NCI-H1092 (cell line): ENCODE measurements around the gene VAMP1.
"Not testable (repeated sequence)": the region's sequence is repeated elsewhere in the genome, so short reads cannot be mapped to it uniquely, and the experiment has no call there.

Source experiments
- DNase-seq: peaks from one replicate; lab custom pipeline; 2025; lab: John Stamatoyannopoulos, UW

Gene VAMP1

DNA sequence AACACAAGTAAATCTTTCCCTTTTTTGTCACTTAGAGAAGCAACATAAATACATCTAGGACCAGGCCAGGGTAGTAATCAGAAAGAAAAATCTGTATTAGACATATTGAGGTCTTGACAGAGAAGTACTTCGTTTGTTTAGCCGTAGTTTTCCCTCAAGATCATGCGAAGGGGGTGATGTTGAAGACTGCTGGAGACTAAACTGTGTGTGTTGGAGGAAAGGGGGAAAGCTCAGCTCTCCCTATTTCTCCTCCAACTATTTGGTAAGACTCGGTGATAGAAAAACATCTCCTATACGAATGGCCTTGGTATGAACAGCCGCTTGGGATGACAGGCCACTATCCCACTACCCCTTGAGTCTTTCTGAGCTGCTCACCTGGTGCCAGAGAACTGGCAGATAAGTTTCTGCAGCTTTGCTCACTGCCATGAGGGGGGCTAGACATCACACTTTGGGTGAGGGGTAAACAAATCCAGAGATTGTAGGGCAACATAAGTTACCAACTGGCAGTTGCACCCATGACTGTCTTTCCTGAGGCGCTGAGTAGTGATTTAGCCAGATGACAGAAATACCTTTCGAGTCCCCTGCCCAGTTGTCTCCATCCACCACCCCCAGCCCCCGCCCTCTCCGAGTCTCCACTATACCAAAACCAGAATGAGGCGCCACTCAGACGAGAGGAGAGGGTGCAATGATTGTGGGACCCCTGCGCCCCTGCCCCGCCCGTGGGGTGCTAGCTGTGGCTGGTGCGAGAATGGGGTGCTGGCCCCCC lies 685 bp downstream of the VAMP1 start:
- no peak for DNase-seq

DNA sequence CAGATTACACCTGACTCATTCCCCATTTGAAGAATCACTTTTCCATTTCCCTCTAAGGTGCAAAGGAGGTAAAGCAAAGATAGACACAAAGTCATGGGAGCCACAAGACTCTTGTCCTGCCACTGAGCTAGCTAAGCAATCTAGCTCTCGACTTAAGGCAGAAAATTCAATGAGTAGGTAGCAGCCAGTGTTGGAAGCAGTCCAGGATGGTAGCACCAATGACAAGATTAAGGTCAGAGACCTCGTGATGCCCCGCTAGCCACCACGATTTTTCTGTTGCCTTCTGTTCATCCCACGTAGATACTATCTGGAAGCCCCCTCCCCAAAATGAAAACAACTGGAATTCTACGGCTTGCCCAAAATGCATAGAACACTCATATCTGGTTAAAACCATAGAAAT lies 1.4 kb downstream of the VAMP1 start:
- DNase-seq: no peak

DNA sequence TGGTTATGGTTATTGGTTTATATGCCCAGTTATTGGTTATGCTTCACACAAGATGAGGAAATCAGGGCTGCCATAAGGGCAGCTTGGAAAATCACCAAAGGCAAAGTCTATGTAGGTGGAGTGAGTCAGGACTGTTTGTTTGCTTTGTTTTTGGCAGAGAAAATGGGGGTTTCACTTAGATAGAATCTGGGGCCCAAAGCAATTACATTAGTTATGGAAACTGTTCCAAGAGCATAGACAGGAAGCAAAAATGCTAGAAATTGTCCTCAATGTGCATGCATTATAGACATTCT lies 2.2 kb downstream of the VAMP1 start:
- no peak for DNase-seq

DNA sequence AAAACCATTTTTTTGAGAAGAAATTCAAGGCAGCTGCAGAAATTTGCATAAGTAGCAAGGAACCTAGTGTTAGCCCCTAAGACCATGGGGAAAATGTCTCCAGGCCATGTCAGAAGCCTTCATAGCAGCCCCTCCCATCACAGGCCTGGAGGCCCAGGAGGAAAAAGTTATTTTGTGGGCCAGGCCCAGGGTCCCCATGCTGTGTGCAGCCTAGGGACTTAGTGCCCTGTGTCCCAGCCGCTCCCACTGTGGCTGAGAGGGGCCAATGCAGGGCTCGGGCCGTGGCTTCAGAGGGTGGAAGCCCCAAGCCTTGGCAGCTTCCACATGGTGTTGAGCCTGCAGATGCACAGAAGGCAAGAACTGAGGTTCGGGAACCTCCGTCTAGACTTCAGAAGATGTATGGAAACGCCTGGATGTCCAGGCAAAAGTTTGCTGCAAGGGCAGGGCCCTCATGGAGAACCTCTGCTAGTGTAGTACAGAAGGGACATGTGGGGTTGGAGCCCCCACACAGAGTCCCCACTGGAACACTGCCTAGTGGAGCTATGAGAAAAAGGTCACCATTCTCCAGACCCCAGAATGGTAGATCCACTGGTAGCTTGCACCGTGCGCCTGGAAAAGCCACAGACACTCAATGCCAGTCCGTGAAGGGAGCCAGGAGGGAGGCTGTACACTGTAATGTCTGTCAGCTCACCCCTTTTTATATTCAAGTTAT lies 2.8 kb downstream of the VAMP1 start:
- not testable (repeated sequence) for DNase-seq

DNA sequence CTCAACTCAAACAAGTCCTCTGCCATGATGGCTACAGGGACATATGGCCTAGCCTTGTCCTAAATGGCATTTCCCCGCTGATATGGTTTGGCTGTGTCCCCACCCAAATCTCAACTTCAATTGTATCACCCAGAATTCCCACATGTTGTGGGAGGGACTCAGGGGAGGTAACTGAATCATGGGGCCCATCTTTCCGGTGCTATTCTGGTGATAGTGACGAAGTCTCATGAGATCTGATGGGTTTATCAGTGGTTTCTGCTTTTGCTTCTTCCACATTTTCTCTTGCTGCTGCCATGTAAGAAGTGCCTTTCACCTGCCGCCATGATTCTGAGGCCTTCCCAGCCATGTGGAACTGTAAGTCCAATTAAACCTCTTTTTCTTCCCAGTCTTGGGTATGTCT lies 3.7 kb downstream of the VAMP1 start:
- not testable (repeated sequence) for DNase-seq

DNA sequence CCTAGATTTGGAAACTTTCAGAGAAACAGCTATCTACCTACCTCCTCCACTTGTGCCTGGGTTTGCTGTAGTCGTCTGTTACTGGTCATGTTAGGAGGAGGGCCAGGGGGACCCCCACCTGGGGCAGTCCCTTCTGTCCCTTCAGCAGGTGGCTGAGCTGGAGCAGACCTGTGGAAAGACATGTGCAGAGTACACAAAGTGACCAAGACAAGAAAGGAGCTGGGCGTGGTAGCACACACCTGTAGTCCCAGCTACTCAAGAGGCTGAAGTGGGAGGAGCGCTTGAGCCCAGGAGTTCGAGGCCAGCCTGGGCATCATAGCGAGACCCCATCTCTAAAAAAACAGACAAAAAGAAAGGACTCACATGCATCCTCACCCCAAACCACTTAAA lies 4.3 kb downstream of the VAMP1 start:
- no peak for DNase-seq

DNA sequence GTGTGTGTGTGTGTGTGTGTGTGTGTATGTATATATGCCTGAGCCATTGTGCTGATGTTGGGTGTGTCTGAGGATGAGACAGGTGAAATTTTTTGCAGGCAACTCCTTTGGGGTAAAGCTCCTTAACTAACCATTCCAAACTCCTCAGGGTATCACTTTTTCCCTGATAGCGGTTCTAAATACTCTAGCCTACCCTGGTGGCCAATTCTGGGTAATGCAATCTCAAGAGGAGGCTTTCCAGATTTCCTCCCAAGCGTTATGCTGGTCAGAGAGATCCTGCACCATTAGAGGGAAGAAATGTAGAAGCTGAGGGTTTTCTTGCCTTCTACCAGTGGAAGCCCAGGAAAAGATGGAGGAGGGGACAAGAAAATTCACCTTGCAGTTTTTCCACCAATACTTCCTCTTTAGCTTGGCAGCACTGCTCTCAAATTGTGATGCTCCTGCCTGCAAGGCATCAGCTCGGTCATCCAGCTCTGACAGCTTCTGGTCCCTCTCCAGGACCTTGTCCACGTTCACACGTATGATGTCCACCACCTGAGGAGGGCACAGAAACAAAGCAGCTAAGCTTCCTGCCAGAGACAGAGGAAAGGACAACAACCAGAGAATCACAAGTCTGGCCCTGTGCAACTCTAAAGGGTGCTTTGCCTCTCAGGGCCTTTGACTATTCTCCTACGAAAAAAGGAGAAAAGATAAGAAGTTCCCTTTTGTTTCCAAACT lies 4.9 kb downstream of the VAMP1 start:
- DNase-seq: peak; percentile 58

DNA sequence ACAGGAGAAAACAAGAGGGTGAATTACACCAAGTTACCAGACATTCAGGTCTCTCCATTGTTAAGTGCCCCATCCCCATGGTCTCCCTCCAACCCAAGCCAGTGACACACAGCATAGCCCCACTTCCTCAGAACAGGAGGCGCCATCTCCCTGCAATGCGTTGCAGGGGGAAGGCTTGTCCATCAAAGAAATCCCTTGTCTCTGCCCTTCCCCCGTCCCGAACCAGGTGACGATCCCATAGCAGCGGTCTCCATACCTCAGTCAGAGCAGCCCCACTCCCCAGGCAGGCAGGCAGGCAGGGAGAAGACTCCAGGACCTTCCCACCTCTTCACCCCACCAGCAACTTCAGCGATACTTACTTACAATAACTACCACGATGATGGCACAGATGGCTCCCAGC lies 5.9 kb downstream of the VAMP1 start:
- no peak for DNase-seq

DNA sequence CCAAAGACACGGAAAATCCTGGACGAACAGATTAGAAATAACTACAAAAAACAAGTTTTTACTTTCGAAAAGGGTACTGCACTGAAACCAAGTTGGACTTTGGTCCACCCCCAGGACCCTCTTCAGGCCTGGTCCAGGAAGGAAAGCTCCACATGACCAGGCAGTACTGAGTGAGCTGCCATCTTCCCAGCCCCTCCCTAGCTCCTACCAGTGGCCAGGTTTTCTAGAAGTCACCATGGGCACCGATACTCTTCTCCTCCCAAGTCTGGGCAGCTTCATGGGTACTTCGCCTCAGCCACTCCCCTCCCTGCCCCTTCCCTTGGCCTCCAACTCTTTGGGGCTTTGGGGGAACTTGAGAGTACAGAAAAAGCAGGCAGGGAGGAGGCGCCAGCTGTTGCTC lies 6.6 kb downstream of the VAMP1 start:
- DNase-seq: no peak

DNA sequence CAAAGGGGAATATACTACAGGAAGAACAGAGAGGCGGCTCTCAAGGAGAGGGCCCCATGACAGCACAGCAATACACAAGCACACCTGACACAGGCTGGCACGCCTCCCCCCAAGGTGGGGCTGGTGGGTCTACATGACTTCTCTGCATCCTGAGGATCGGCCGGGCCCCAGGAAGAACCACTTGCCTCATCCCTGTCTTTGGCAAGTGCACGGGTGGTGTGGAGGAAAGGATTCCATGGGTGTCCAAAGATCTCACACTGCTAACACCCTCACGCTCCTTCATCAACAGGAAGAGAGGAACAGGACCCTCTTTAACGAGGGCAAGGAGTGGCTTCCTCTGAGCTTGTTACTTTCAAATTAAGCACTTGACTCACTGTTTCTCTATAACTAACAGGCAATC lies 7.3 kb downstream of the VAMP1 start:
- DNase-seq: no peak

DNA sequence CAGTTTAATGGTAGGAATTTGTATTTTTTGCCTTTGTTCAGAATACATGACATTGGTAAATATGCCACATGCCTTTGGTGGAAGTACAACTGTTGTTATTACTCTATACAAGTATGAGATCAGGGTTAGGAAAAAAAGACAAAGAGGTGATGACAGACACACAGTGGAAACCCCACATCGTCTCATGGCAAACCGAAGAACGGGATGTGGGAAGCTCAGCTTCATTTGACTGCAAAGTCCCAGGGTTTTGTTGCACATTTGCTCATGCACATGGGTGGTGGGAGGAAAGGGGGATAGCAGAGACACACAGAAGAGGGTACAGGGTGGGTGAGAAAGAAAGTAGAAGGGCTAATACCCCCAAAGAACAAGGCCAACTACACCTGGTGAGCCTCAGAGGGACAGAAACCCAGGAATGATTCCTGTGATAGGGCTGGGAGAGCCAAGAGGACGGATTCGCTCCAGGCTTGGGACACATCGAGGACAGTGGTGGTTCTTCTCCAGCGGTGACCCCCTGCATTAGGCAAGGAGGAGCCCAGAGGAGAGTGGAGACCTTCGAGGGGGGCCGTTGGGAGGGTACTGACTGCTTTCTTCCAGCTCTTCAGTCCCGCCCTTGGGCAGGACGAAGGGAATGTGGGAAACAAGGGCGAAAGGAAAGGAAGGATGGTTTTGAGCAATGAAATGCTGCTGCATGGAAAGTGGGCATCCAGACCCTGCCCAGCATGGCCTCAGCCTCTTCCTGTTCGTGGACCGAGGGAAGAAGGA lies 8.1 kb downstream of the VAMP1 start:
- no peak for DNase-seq

DNA sequence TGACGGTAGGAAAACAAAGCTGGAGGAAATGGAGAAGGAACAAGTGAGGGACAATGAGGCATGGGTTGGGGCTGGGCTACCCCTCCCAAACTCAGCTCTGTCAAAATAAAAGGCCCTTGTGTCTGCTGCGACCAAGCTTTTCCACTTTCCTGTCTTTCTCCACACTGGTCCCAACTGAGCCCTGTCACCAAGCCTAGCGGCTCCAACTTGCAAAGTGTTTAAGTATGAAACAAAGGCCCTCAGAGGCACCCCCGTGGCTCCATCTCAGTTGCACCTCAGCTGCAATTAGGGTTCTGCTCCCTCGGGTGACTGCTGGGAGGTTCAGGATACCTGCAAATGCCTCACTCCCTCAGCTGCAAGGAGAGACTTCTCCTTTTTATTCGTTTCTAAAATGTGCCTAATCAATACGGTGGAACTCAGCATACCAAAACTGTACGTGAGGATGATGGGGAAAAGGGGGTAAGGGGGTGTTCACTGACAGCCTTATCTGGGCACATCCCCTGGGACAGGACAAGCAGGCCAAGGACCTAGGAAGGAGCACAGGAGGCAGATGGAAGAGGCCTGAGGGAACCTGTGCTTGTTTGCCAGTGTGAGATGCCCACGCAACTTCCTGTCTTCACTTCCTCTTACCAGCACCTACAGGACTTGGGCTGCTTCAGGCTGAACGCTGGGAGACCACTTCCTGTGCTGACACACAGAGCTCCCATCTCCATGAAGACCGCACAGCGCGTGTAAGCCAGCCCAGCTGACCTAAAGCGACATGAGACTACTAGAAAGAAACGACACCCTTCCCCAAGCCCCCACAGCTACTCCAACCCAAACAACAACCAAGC lies 8.9 kb downstream of the VAMP1 start:
- no peak for DNase-seq

DNA sequence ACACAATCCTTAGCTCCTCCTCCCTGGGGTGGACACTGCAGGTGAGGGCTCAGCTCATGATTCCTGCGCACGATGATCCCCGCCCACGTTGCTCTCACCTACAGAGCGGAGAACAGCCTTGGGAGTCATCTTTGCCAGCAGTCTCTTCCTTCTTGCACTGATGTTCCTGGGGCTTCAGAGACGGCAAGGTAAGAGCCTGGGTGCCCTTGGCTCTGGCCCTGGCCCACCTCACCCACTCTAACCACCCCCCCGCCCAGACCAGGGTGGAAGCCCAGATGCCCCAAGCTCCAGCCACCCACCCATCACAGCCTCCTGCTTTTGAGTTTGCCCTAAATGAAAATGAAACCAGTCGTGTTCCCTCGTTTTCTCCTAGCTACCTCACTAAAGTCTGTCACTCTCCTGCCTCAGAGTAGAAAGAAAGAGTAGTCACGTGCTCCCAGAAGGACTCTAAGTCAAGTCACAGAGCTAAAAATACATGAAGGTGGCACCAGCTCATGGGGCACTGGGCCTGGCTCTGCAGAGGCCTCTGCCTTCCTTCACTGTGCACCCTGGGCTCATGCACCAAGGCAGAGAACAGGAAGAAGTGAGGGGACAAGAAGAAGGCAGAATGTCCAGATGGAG lies 9.6 kb downstream of the VAMP1 start:
- no peak for DNase-seq

DNA sequence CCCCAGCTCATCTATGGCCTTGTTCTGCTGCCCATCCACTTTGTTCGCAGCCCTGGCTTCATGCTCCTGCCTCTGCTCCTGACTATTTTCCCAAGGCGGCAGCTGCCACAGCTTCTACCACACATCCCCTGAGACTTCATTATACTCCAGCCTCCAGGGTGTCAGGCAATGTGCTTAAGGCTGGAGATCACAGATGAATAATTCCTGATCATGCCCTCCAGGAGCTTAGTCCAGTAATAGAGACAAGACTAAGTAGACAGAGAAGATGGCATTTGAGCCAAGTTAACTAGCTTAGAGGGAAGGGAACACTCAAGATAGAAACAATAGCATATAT lies 11.5 kb downstream of the VAMP1 start:
- no peak for DNase-seq

DNA sequence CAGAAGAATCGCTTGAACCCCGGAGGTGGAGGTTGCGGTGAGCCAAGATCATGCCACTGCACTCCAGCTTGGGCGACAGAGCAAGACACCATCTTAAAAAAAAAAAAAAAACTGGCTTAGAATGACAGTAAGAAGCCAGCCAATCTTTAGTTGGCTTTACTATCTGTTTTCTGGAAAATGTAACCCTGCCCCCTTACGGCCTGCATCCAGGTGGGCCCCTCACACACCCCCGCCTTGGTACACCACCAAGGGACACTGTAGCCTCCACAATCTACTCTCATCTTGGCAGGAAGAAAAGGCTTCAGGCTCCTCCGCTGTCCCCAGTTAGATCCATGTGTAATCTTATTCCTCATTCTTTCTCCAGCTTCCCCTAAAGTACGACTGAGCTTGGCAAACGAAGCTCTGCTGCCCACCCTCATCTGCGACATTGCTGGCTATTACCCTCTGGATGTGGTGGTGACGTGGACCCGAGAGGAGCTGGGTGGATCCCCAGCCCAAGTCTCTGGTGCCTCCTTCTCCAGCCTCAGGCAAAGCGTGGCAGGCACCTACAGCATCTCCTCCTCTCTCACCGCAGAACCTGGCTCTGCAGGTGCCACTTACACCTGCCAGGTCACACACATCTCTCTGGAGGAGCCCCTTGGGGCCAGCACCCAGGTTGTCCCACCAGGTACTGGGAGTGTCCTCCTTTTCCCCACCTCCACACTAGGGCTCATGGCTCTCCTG lies 12.0 kb downstream of the VAMP1 start:
- DNase-seq: no peak

DNA sequence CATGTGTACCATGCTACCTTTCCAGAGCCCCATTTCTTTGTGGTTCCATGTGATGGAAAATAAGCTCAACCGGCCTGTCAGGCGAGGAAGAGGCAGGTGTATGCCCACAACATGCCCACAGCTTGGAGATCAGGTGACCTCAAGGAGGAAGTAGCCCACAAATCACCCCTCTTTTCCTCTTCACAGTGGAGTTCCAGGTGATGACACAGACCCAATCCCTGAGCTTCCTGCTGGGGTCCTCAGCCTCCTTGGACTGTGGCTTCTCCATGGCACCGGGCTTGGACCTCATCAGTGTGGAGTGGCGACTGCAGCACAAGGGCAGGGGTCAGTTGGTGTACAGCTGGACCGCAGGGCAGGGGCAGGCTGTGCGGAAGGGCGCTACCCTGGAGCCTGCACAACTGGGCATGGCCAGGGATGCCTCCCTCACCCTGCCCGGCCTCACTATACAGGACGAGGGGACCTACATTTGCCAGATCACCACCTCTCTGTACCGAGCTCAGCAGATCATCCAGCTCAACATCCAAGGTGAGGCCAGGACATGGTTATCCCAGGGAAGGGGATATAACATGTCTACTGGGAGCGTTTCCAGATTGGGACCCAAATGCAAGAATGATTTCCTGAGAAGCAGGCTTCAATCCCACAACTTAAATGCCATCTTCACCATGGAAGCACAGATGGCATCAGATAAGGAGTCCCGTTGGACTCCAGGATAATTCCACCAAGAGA lies 13.1 kb downstream of the VAMP1 start:
- DNase-seq: no peak

DNA sequence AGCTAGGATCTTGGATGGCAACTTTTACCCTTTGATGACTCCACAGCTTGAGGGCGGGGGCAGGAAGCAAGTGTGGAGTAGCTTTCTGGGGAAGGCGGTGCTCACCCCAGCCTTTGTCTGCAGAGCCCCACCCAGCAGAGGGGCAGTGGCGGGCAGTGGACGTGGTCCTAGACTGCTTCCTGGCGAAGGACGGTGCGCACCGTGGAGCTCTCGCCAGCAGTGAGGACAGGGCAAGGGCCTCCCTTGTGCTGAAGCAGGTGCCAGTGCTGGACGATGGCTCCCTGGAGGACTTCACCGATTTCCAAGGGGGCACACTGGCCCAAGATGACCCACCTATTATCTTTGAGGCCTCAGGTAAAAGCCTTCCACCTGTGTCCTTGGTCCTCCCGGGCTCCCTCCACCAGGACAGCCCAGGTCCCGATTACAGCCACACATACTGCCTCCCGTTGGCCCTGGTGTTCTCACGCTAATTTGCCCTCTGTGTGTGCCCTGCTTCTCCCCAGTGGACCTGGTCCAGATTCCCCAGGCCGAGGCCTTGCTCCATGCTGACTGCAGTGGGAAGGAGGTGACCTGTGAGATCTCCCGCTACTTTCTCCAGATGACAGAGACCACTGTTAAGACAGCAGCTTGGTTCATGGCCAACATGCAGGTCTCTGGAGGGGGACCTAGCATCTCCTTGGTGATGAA lies 17.4 kb downstream of the VAMP1 start:
- no peak for DNase-seq

DNA sequence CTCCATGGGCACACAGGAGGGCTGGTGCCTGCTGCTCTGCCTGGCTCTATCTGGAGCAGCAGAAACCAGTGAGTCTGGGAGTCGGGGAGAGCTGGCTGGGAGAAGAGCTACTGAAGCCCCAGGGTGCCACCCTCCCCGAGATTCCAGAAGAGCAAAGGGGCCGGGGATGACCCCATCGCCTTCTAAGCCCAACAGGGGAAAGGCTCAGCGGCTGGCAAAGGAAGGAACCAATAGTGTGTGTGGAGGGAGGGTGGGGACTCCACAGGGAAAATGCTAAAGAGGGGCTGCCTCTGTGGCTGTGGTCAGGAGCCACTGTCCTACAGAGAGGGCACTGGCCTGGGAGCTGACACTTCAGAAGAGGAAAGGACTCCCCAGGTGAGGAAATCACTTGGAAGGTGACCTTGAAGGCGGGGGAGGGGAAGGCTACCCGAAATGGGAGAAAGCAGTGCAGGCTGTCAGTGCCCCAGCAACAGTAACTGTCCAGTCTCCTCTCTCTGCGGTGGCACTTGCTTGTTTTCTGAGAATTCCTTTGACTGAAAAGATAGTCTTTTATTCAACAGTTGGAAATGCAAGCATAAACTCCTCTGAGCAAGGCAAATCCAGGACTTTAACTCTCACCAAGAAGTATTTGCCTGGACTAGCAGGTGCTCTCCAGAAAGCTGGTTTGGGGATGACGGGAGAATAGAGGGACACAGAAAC lies 18.1 kb downstream of the VAMP1 start:
- no peak for DNase-seq
